CD4-positive, alpha-beta T cell (primary cell): Measurements from ENCODE around the gene FBXL13. TPM values are rescaled to one million over a fixed set of nuclear protein-coding genes. Genes with fewer than 3 reads are reported as not detected.

Experiments used
- ATAC-seq: fragments of 200-7000 bp; cut with Tn5 transposase; one replicate; pipeline ENCODE4 v1.10.0; 2022; ENCODE audit warnings: mild to moderate bottlenecking; ENCODE audit not compliant: poor library complexity
- CTCF ChIA-PET: fragments of 350-600 bp; sonication (Branson Sonifier 250); formaldehyde crosslinking; loops from one replicate; lab custom pipeline; 2021; ENCODE audit warnings: antibody characterized with exemption, inconsistent platforms; lab: Charles Lee
- POLR2A ChIA-PET: fragments of 350-600 bp; sonication (Branson Sonifier 250); formaldehyde crosslinking; loops from one replicate; lab custom pipeline; 2021; ENCODE audit warnings: antibody characterized with exemption, inconsistent platforms; lab: Charles Lee
- DNase-seq, 14 experiments: peaks; one replicate each; pipeline ENCODE4 v3.0.0-alpha.2; 2013 to 2020; ENCODE audit warnings: mixed read lengths in 2 of 14
- H3K27ac ChIP-seq, 2 donors: one replicate each; pipeline versions ENCODE4 v1.5.1 to v1.7.0; 2013; ENCODE audit warnings: low read length in 2 of 2, low read depth in 1 of 2, mild to moderate bottlenecking in 1 of 2
- H3K27me3 ChIP-seq, 2 experiments: 1 replicate in 1 of 2; 2 replicates in 1 of 2; pipeline versions ENCODE4 v1.6.1 to v1.7.0; 2013; ENCODE audit warnings: low read length in 2 of 2, control low read depth in 1 of 2, mild to moderate bottlenecking in 1 of 2, moderate library complexity in 1 of 2; ENCODE audit not compliant: insufficient read depth in 2 of 2, control insufficient read depth in 1 of 2
- H3K36me3 ChIP-seq: one replicate; pipeline ENCODE4 v1.6.1; 2013; ENCODE audit warnings: low read length, control low read depth; ENCODE audit not compliant: insufficient read depth
- H3K4me1 ChIP-seq: one replicate; pipeline ENCODE4 v1.6.1; 2013; ENCODE audit warnings: low read length, control low read depth; ENCODE audit not compliant: insufficient read depth
- H3K4me3 ChIP-seq: one replicate; pipeline ENCODE4 v1.5.1; 2013; ENCODE audit warnings: mild to moderate bottlenecking, low read length, moderate library complexity
- H3K9me3 ChIP-seq, 2 experiments: 1 replicate in 1 of 2; 2 replicates in 1 of 2; pipeline versions ENCODE4 v1.6.1 to v1.7.0; 2013; ENCODE audit warnings: low read length in 2 of 2, mild to moderate bottlenecking in 2 of 2, control low read depth in 1 of 2, moderate library complexity in 1 of 2; ENCODE audit not compliant: control insufficient read depth in 1 of 2, insufficient read depth in 1 of 2
- H3K27ac Mint-ChIP-seq: one replicate; pipeline ENCODE4 v1.8.0; 2020; ENCODE audit warnings: mixed read lengths
- H3K27me3 Mint-ChIP-seq: one replicate; pipeline ENCODE4 v1.8.0; 2021; ENCODE audit warnings: mixed read lengths
- H3K36me3 Mint-ChIP-seq: one replicate; pipeline ENCODE4 v1.8.0; 2021; ENCODE audit warnings: low read depth, mixed read lengths
- H3K4me1 Mint-ChIP-seq: one replicate; pipeline ENCODE4 v1.8.0; 2021; ENCODE audit warnings: low read depth, mixed read lengths
- H3K4me3 Mint-ChIP-seq: one replicate; pipeline ENCODE4 v1.8.0; 2020; ENCODE audit warnings: mild to moderate bottlenecking, mixed read lengths
- H3K9me3 Mint-ChIP-seq: one replicate; pipeline ENCODE4 v1.8.0; 2020; ENCODE audit warnings: mixed read lengths
- CTCF ChIP-seq: fragments of 200-600 bp; IDR thresholded peaks from one replicate; pipeline ENCODE4 v1.8.0; 2022; ENCODE audit warnings: antibody characterized with exemption, mild to moderate bottlenecking
- intact Hi-C, 2 experiments: fragments of 100-400 bp; cut with DNase I in 1 of 2; cut with micrococcal nuclease in 1 of 2; formaldehyde crosslinking; loops; one replicate each; pipeline versions ENCODE4 v1.15.1 to v1.9.0; 2023 to 2025; cut with DNase I, micrococcal nuclease
- total RNA-seq, 174 experiments: library from RNA in 2 of 174; stranded (reverse) in 2 of 174; gene quantifications; one replicate each; pipeline ENCODE4 v1.2.3 and lab custom pipeline; 2021 to 2026

FBXL13 gene
- total RNA-seq, 2 experiments from 2014 or later = 0.89 to 1.4 TPM

- peaks cover 53% of the 10 kb centered on the region for H3K36me3 Mint-ChIP-seq
- Histone ChIP-seq H3K27ac (no peak overlapping the region), H3K4me3 (no peak overlapping the region), H3K4me1 (no peaks in the 10 kb centered on the region), H3K27me3 (no peaks in the 10 kb centered on the region), H3K9me3 (no peaks in the 10 kb centered on the region), H3K36me3 (peaks cover 3% of the 10 kb centered on the region)
- TF ChIP-seq CTCF = no peak
- no peaks in the 10 kb centered on the region for H3K4me1 Mint-ChIP-seq
- no peak overlapping the region for H3K27ac Mint-ChIP-seq
- no peaks in the 10 kb centered on the region for H3K9me3 Mint-ChIP-seq
- intact Hi-C loops = no loop called here
- no peak for ATAC-seq
- no peak overlapping the region for H3K4me3 Mint-ChIP-seq
- H3K27me3 Mint-ChIP-seq = no peaks in the 10 kb centered on the region
- ChIA-PET CTCF (no interaction called here), POLR2A (no interaction called here)
- DNase-seq = no peak
Observed at GRCh38 chr7:102829075-102829474, 245.5 kb downstream of the FBXL13 start.

DNA sequence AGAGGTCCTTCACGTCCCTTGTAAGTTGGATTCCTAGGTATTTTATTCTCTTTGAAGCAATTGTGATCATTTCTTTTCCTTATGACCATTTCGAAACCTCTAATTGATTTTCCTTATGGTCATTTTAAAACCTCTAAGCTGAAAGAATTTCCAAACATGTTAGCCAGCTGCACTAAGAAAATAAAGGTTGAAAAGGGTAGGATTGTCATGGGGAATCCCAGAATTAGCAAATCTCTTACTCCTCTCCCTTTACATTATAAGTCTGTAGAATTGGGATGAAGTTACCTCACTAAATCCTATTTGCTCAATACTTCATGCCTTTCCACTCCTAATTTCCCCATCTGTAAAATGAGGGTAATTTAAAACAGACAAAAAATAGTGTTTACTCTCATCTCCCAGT, 246.3 kb downstream of the FBXL13 start:
- Histone ChIP-seq H3K27ac (no peak overlapping the region), H3K4me3 (no peak overlapping the region), H3K36me3 (peaks cover 3% of the 10 kb centered on the region), H3K9me3 (no peaks in the 10 kb centered on the region), H3K4me1 (no peaks in the 10 kb centered on the region), H3K27me3 (no peaks in the 10 kb centered on the region)
- no peak overlapping the region for H3K4me3 Mint-ChIP-seq
- no peak for ATAC-seq
- no peaks in the 10 kb centered on the region for H3K9me3 Mint-ChIP-seq
- no peak overlapping the region for H3K27ac Mint-ChIP-seq
- CTCF ChIA-PET = no interaction called here
- no peak for DNase-seq
- POLR2A ChIA-PET = no interaction called here
- no peaks in the 10 kb centered on the region for H3K4me1 Mint-ChIP-seq
- intact Hi-C loops = no loop called here
- H3K27me3 Mint-ChIP-seq = no peaks in the 10 kb centered on the region
- no peak for TF ChIP-seq CTCF
- H3K36me3 Mint-ChIP-seq = peaks cover 57% of the 10 kb centered on the region

GRCh38 chr7:102823390-102824119, 251.0 kb downstream of the FBXL13 start:
- Mint-ChIP-seq H3K9me3 (no peaks in the 10 kb centered on the region), H3K4me1 (no peaks in the 10 kb centered on the region), H3K27ac (no peak overlapping the region), H3K27me3 (no peaks in the 10 kb centered on the region), H3K36me3 (peaks cover 37% of the 10 kb centered on the region), H3K4me3 (no peak overlapping the region)
- CTCF ChIA-PET = no interaction called here
- no peak for DNase-seq
- no peak for ATAC-seq
- Histone ChIP-seq H3K36me3 (peaks cover 3% of the 10 kb centered on the region), H3K4me3 (no peak overlapping the region), H3K27me3 (no peaks in the 10 kb centered on the region), H3K4me1 (no peaks in the 10 kb centered on the region), H3K27ac (no peak overlapping the region), H3K9me3 (no peaks in the 10 kb centered on the region)
- POLR2A ChIA-PET = no interaction called here
- intact Hi-C loops = no loop called here
- no peak for TF ChIP-seq CTCF
